ENCODE measurements around the gene LSM10.

Gene LSM10

DNA sequence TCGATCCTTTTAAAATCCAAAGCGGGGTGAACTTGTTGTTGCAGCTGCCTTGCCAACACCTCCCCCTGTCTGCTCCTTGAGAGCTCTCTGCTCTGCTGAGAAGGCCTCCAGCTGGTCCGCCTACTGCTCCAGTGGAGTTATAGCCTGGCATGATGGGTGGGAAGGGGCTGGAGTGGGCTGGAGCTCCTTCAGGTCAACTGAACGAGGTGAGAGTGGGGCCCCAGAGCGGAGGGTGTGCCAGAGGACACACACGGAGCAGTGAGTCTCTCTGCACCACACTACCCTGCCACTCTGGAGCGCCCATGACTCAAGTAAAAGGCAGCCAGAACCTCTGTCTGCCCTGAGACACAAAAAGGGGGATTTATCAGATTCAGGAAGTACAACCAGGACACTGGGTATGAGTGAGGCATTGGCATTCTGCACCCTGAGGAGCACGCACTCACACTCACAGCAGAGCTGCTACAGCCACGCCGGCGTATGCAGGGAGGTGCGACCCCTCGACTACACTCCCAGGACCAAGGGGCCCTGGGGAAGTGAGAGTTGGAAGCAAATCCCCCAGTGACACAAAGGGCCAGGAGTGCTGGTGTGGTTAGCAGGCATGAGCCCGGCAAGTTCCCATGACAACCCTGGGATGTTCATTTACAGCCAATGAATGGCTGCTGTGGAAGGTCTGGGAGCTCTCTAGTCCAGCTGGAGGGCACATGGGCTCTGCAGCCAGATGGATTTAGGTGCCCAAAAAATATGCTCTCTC, 46.3 kb downstream of the LSM10 start:
- DNase-seq (ENCODE audit: low spot score): no peak

DNA sequence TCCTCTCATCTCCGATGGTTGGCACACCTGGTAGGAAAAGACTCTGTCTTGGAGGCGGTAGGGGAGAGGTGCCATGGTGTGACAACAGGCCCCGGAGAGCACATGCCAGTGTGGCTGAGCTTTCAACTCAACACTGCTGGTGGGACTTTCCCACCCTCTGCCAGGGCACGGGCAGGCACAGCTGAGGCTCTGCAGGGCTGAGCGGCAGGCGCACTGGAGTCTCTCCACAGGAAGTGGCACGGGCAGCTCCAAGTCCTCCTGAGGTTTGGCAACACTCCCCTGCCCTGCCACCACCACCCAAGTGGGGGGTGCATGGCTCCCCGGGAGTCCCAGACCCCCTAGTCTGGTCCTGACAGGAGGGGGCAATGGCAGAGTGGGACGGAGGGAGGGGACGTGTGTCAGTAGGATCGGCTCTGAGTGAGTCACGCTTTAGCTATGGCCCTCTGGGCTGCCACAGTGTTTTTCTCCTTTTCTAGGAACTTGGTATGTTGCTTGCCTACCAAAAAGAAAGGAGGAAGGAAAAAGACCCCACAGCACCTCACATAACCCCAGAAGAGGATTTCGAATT, 47.0 kb downstream of the LSM10 start:
- no peak for DNase-seq (ENCODE audit: low spot score)

- no peak for DNase-seq (ENCODE audit: low spot score)
Observed at GRCh38 chr1:36349839-36350238, 47.9 kb downstream of the LSM10 start.

- DNase-seq (ENCODE audit: low spot score): no peak
Observed at GRCh38 chr1:36349241-36349671, 48.5 kb downstream of the LSM10 start.

DNA sequence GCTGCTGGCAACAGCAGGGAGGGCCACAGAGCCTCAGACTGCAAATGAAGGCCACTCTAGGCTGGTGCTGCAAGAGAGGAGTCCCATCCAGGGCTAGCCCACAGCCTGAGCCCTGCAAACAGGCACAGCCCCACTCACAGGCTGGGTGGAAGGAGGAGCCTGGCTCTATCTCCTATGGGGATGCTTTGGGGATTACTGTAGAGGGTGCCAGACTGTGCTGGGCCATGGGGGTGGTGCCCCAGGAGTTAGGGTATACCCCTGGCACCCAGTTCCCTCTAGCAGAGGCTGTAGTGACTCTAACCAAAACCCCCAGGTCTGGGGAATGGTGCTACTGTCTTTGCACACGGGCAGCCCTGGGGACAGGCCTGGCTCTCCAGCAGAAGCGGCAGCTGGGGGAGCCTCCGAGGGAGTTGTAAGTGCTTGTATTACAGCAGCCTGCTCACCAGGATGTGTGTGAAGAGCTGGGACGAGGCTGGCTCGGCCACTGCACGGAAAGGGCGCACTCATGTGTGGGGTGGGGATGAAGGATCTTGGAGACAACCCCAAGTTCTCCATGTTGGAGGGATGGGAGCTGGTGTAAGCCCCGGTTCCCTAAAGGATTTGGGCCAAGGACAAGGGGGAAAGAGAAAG, 50.9 kb downstream of the LSM10 start:
- DNase-seq (ENCODE audit: low spot score): no peak

DNA sequence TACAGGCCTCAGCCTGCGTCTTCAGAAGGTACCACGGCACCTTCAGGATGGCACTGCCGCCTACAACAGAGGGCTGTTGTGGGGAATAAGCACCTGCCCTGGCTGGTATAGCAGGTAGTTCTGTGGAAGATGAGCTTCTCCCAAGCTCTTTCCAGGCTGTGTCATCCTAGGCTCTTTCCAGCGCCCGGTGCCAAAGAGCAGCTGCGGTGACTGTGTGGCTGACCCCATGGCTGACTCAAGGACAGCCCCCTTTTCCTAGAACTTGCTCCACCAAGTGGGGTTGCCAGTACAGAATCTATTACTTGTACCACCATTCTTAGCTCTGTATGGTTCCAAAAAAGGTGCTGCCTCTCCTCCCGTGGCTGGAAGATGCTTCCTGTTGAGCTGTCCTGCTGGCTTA, 52.4 kb downstream of the LSM10 start:
- DNase-seq (ENCODE audit: low spot score): no peak

GRCh38 chr1:36344395-36344680, 53.4 kb downstream of the LSM10 start:
- DNase-seq (ENCODE audit: low spot score): no peak

DNA sequence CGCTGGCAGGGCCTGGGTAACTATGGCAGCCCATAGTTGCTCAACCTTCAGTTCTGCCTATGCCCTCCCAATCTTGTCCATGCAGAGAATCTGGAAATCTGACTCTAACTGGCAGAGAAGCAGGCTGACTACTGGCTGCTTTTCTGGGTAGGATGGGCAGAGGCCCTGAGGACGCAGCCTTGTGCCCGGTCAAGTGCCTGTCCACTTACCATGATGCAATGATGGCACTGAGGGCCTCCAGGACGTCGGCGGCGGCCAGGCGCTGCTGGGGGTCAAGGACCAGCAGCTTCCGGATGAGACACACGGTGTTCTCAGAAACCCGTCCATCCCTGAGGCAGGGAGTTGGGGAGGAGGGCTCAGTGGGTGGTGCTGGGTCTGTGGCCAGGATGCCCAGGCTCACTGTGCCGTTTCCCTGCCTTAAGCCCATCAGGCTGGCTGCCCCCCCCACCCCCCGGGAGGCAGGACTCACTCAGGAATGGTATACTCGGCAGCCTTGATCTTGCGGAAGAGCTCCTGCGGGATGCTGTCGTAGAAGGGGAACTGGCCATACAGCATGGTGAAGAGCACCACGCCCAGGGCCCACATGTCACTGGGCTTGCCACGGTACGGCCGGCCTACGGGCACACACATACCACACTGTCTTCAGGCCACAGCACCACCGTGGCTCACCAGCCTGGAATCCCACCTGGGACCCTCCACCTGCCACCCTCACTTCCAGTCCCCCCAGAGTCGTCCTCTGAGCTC, 53.9 kb downstream of the LSM10 start:
- no peak for DNase-seq (ENCODE audit: low spot score)

All from LoVo (cell line).